Skeletal muscle tissue (tissue), 4 donors: ENCODE measurements around the gene TIMP2. TPM values are rescaled to one million over a fixed set of nuclear protein-coding genes. Genes with fewer than 3 reads are reported as not detected.

Source experiments
- H3K27ac ChIP-seq: one replicate; pipeline ENCODE4 v1.7.0; 2013; ENCODE audit warnings: mild to moderate bottlenecking, low read depth, low read length, inconsistent platforms
- H3K27me3 ChIP-seq, 3 donors: one replicate each; pipeline ENCODE4 v1.7.0; 2013; ENCODE audit warnings: low read length in 3 of 3; ENCODE audit not compliant: control insufficient read depth in 3 of 3, insufficient read depth in 3 of 3
- H3K36me3 ChIP-seq, 3 donors: one replicate each; pipeline ENCODE4 v1.7.0; 2013; ENCODE audit warnings: low read length in 3 of 3; ENCODE audit not compliant: control insufficient read depth in 3 of 3, insufficient read depth in 3 of 3
- H3K4me1 ChIP-seq, 3 donors: one replicate each; pipeline ENCODE4 v1.7.0; 2013; ENCODE audit warnings: low read length in 3 of 3, mild to moderate bottlenecking in 3 of 3; ENCODE audit not compliant: control insufficient read depth in 3 of 3, insufficient read depth in 3 of 3
- H3K4me3 ChIP-seq, 3 donors: one replicate each; pipeline ENCODE4 v1.7.0; 2013; ENCODE audit warnings: low read length in 3 of 3
- H3K9ac ChIP-seq, 3 donors: one replicate each; pipeline ENCODE4 v1.7.0; 2013; ENCODE audit warnings: low read length in 3 of 3, mild to moderate bottlenecking in 3 of 3, moderate library complexity in 2 of 3, low read depth in 1 of 3
- H3K9me3 ChIP-seq, 3 donors: one replicate each; pipeline ENCODE4 v1.7.0; 2013; ENCODE audit warnings: low read length in 3 of 3; ENCODE audit not compliant: control insufficient read depth in 3 of 3
- total RNA-seq: library from RNA; depleted of rRNA; stranded (reverse); fragments of >200 nt; gene quantifications from one replicate; pipeline ENCODE4 v1.2.3, GENCODE V29; 2014
- donor health status: Osteomylitis.

The TIMP2 gene, protein sequence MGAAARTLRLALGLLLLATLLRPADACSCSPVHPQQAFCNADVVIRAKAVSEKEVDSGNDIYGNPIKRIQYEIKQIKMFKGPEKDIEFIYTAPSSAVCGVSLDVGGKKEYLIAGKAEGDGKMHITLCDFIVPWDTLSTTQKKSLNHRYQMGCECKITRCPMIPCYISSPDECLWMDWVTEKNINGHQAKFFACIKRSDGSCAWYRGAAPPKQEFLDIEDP
- 39.7 TPM for total RNA-seq

DNA sequence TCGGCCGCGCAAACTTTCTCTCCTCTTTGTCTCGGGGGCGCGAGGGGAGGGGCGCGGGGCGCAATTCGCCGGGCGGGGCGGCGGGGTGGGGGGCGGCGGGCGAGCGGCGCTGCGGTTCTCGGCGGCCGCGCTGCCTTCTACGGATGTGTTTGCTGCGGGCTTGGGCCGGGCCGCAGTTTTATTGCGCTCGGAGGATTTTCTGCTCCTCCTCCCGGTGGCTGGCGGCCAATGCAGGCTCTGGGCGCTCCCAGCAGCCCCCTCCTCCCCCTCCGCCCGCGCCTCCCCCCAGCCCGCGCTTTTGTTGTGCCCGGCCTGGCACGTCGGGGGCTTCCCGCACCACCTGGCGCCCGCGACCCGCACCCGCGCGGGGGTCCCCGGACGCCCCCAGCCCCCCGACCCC is at the start of gene TIMP2:
Gene TIMP2 (minus strand): TSS at position 154 of the 400 bp plus-strand sequence. CDS start 299 bp downstream, outside the sequence.
- Histone ChIP-seq H3K27me3 (peaks cover 10 to 25% (median 11%) of the 10 kb centered on the region in 3 donors), H3K4me3 (peak within 1 kb of the TSS; percentile 64 to 67 (median 65)), H3K36me3 (no peaks in the 10 kb centered on the region), H3K27ac (peak within 1 kb of the TSS; percentile 83), H3K9me3 (no peaks in the 10 kb centered on the region), H3K9ac (peak within 1 kb of the TSS; percentile 64 to 73 (median 65)), H3K4me1 (peaks cover 21 to 34% (median 28%) of the 10 kb centered on the region in 3 donors)

DNA sequence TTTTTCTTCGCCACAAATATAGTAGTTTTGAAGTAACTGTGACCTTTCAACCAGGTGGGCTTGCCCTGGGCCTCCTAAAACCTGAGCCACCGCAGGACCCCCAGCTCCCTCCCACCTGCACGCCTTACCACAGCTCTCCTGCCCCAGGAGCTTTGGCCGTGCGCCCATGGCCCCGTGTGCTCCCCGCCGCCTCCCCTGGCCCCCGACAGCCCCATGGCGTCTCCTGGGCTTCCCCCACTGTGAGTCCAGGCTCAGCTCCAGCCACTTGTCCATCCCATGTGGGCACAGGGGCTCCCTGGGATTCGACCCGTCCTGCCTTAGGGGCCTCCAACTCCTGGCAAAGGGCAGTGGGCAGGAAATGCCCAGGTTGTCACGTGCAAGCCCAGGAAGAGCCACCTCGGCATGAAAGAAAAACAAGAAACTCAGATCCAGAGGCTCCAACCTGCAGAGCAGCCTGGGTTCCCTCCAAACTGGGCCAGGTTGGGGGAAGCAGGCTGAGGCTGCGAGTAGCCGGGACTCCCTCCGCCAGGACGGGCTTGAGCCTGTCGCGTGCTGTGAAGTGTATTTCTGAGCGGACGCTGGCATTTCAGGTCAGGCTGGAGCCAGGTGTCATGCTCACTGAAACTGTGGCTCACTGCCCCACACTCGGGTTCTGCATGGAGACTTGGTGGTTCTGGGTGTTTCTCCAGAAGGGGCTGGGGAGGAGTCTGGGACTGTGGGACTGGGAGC is 48.8 kb upstream of the TIMP2 start:
- H3K27ac ChIP-seq = no peak overlapping the region
- H3K36me3 ChIP-seq = peaks cover 0 to 3% (median 2%) of the 10 kb centered on the region in 3 donors
- H3K4me1 ChIP-seq = peaks cover 38 to 45% (median 40%) of the 10 kb centered on the region in 3 donors
- H3K9me3 ChIP-seq = no peaks in the 10 kb centered on the region
- no peak overlapping the region for H3K9ac ChIP-seq
- no peak overlapping the region for H3K4me3 ChIP-seq
- H3K27me3 ChIP-seq = peaks cover 0 to 3% (median 0%) of the 10 kb centered on the region in 3 donors

DNA sequence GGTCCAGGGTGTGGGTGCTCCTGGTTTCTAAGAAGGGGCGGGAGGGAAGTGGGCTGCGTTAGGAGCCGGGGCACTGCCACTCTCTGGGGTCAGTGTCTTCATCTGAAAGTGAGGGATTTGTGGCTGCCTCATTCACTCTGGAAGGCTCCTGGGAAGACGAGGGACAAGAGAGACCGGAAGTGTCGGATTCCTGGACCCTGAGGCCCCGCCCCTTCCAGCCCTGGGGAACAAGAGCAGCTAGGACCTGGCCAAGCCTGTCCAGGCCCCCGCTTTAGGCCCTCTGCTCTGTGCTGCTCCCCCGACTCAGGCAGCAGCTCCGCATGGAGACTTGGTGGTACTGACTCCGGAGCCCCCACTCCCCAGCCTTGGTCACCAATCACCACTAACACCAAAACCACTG is 48.0 kb upstream of the TIMP2 start:
- no peak overlapping the region for H3K27ac ChIP-seq
- H3K27me3 ChIP-seq = peaks cover 0 to 3% (median 0%) of the 10 kb centered on the region in 3 donors
- H3K36me3 ChIP-seq = peaks cover 0 to 4% (median 3%) of the 10 kb centered on the region in 3 donors
- peaks cover 32 to 40% (median 35%) of the 10 kb centered on the region in 3 donors for H3K4me1 ChIP-seq
- H3K9ac ChIP-seq = no peak overlapping the region
- H3K4me3 ChIP-seq = no peak overlapping the region
- no peaks in the 10 kb centered on the region for H3K9me3 ChIP-seq

- H3K4me3 ChIP-seq = no peak overlapping the region
- no peaks in the 10 kb centered on the region for H3K9me3 ChIP-seq
- H3K36me3 ChIP-seq = peaks cover 0 to 4% (median 3%) of the 10 kb centered on the region in 3 donors
- no peak overlapping the region for H3K9ac ChIP-seq
- no peak overlapping the region for H3K27ac ChIP-seq
- H3K27me3 ChIP-seq = peaks cover 0 to 3% (median 0%) of the 10 kb centered on the region in 3 donors
- H3K4me1 ChIP-seq = peaks cover 26 to 34% (median 29%) of the 10 kb centered on the region in 3 donors
These were observed 47.4 kb upstream of the TIMP2 start for GRCh38 chr17:78972507-78973105.

- Histone ChIP-seq H3K4me1 (peaks cover 19 to 28% (median 22%) of the 10 kb centered on the region in 3 donors), H3K9ac (peak overlapping the region in 1 of 3 donors; percentile 50), H3K4me3 (no peak overlapping the region), H3K27me3 (peaks cover 0 to 3% (median 0%) of the 10 kb centered on the region in 3 donors), H3K9me3 (no peaks in the 10 kb centered on the region), H3K27ac (no peak overlapping the region), H3K36me3 (peaks cover 0 to 4% (median 3%) of the 10 kb centered on the region in 3 donors)
These were observed 46.7 kb upstream of the TIMP2 start for GRCh38 chr17:78971756-78972506.

DNA sequence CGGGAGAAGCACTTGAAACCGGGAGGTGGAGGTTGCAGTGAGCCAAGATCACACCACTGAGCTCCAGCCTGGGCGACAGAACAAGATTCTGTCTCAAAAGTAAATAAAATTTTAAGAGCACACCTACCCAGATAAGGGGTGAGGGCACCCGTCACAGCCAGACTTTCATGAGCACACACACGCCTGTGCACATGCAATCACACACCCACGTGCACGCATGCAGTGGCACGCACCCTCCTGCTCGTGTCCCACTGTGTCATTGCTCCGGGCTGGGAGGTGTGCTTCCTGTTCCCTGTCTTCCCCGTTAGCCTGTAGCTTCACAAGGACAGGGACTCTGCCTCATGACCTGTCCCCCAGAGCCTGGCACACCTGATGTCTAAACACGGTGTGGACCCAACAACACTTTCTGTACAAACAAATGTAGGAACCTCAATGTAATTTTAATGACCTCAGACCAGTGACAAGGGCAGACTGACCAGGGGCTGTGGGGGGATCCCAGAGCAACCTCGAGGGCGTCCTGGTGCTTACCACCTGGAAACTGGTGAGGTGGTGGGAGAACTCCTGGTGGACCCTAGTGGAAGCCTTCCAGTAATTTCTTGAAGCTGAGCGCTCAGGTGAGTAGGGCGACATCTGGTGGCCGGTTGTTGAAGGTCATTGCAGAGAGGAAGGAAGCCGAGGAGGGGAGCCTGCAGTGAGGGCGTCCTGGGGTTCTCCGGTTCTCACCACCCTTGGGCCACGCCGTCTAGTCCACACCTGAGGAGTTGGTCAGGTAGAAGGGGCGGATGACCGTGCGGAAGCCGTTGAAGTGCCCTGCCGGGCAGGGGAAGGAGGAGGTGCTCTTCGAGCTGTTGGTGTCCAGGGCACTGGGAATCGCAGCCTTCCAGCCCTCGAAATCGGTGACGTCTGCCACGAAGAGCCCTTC is 45.9 kb upstream of the TIMP2 start:
- Histone ChIP-seq H3K27ac (no peak overlapping the region), H3K9ac (peak overlapping the region in 1 of 3 donors; percentile 50), H3K27me3 (peaks cover 0 to 3% (median 0%) of the 10 kb centered on the region in 3 donors), H3K9me3 (no peaks in the 10 kb centered on the region), H3K36me3 (peaks cover 0 to 4% (median 3%) of the 10 kb centered on the region in 3 donors), H3K4me1 (peaks cover 17 to 28% (median 21%) of the 10 kb centered on the region in 3 donors), H3K4me3 (no peak overlapping the region)

DNA sequence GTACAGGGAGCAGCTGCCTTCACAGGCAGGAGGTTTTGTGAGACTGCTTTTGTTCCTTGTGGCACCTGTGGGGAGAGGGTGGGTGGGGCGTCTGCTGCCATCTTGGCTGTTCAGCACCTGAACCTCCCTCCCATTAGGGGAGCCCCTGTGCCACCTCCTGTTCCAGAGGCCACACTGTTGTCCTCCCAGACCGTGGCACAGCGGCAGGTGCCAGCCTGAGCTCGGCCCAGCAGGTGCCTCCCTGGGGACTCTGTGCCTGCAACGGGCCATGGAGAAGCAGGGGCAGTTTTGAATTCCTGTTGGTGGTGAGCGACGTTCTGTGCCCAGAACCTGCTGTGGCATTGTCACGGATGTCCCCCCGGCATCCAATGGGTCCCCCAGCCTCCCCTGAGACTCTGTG is 44.7 kb upstream of the TIMP2 start:
- Histone ChIP-seq H3K9ac (no peak overlapping the region), H3K4me1 (peaks cover 18 to 26% (median 21%) of the 10 kb centered on the region in 3 donors), H3K27ac (no peak overlapping the region), H3K4me3 (no peak overlapping the region), H3K9me3 (no peaks in the 10 kb centered on the region), H3K27me3 (peaks cover 0 to 3% (median 0%) of the 10 kb centered on the region in 3 donors), H3K36me3 (peaks cover 0 to 4% (median 3%) of the 10 kb centered on the region in 3 donors)

GRCh38 chr17:78967782-78968362 is 42.7 kb upstream of the TIMP2 start:
- peaks cover 0 to 3% (median 0%) of the 10 kb centered on the region in 3 donors for H3K27me3 ChIP-seq
- H3K9ac ChIP-seq = no peak overlapping the region
- peaks cover 0 to 4% (median 3%) of the 10 kb centered on the region in 3 donors for H3K36me3 ChIP-seq

More at GRCh38 chr17:78967782-78968362, 42.7 kb upstream of the TIMP2 start:
- H3K4me1 ChIP-seq = peaks cover 14 to 22% (median 17%) of the 10 kb centered on the region in 3 donors
- no peak overlapping the region for H3K27ac ChIP-seq
- H3K4me3 ChIP-seq = no peak overlapping the region
- H3K9me3 ChIP-seq = no peaks in the 10 kb centered on the region
